Fibroblast of the conjunctiva (primary cell): ENCODE measurements around the gene PIGT.

ENCODE experiments used
- DNase-seq: peaks from one replicate; pipeline ENCODE4 v3.0.0-alpha.2; 2010; ENCODE audit warnings: low read depth

The PIGT gene

GRCh38 chr20:45427236-45428149 is 11.6 kb downstream of the PIGT start:
- DNase-seq: no peak

DNA sequence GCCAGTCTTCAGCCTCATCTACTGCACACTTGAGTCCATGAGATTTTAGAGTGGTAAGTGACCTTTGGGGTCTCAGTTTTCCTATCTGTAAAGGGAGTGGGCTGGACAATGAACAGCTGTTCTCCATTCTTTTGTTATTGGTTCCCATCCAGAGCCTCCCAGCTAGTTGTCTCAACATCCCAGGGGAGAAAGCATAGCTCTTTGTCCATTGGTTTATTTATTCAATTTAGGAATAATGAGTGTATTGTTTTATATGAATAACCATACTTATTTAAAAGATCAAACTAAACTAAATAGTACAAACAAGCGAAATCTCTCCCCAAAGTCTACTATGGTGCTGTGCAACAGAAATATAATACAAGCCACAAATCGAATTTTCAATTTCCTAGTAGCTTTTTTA is 13.7 kb downstream of the PIGT start:
- no peak for DNase-seq

DNA sequence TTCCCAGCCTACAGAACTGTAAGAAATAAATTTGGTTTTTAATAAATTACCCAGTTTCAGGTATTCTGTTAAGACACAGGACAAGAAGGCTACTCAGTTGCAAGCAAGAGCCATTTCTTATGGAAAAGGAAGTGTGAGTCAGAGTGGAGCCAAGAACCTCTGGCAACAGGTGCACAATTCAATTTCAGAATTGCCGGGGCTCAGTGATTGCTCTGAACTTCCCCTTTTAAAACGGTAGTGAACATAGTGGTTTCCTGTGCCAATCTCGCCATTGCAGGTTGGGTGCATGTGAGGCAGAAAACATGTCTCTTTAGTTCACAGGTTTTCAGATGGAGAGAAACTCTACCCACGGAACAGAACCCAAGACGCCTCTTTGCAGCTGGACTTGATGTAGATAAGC is 16.4 kb downstream of the PIGT start:
- DNase-seq: no peak

DNA sequence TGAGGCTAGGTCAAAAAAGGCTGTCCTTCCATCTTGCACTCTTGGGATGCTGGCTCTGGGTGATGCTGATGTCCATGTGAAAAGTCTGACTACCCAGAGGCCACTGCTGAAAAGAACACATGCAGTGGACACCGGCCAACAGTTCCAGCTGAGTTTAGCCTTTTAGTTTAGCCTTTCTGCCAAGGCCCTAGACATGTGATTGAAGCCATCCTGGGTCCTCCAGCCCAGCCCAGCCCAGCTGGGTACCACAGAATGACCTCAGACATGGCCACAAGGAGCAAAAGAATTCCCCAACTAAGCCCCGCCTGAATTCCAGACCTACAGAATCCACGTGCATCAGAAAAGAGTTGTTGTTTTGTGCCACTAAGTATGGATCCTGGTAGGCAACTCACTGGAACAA is 17.4 kb downstream of the PIGT start:
- peak; percentile 29 for DNase-seq

- no peak for DNase-seq
Measured at GRCh38 chr20:45433976-45434375, 18.0 kb downstream of the PIGT start.

- peak; percentile 68 for DNase-seq
Measured at GRCh38 chr20:45436732-45437485, 21.0 kb downstream of the PIGT start.

GRCh38 chr20:45440424-45440823 is 24.5 kb downstream of the PIGT start:
- DNase-seq: no peak

- DNase-seq: no peak
Measured at GRCh38 chr20:45440891-45441685, 25.1 kb downstream of the PIGT start.

- DNase-seq: no peak
Measured at GRCh38 chr20:45441746-45442145, 25.8 kb downstream of the PIGT start.

- no peak for DNase-seq
Measured at GRCh38 chr20:45444050-45444449, 28.1 kb downstream of the PIGT start.

DNA sequence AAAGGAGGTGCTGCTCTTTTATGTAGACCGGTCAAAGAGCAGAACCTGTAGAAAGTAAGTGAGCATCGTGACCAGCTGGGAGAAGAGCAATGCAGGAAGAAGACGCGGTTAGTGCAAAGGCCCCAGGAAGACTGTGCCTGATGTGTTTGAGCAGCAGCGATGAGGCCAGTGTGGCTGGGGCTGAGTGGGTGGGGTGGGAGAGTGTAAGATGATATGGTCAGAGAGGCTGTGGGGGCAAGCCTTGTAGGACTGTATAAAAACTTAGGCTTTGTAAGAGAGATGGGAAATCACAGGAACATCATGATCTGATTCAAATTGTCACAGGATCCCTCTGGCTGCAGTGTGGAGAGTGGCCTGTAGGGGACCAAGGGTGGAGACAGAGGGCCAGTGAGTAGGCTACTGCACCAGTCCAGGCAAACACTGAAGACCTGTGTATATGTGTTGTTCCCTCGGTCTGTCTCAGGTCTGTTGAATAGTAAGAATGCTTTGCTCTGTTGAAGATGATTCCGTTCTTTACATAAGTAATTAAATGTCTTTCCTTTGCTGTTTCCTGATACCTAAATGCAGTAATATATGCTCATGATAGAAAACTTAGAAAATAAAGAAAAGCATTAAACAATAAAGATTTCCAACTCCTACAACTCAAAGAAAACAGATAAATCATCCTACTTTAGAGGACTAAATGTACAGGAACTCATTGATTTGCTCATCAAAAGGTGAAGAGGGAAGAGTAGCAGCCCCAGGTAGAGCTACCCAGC is 30.0 kb downstream of the PIGT start:
- DNase-seq: no peak

GRCh38 chr20:45448270-45448669 is 32.3 kb downstream of the PIGT start:
- DNase-seq: no peak

- DNase-seq: no peak
Measured at GRCh38 chr20:45449528-45449927, 33.6 kb downstream of the PIGT start.

DNA sequence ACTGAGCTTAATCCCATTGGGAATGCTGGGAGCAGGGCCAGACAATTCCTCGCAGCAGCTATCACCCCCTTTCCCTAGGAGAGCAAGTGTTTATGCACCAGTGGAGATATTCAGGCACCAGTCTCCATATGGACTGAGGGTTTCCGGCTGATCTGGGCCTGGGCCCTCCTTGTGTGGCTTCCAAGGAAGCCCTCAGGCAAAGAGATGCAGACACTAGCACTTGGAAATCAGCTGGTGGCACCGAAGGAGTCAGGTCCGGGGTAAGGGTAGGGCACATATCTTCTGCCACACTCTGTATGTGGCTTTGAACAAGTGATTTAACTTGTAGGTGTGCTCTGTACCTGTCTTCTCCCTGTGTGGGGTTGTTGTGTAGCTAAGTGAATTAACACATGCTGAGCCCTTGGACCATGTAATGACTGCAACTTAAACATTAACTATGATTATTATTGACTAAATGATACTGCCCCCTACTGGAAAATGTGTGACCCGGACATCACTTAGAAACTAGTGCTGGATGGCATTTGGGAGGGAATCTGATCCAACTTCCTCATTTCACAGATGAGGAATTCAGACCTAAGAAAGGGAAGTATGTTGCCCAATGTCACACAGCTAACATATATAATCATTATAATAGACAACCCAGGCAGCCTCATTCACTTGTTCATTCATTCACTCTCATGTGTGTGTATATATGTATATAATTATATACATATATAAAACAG is 34.3 kb downstream of the PIGT start:
- peak; percentile 21 for DNase-seq

DNA sequence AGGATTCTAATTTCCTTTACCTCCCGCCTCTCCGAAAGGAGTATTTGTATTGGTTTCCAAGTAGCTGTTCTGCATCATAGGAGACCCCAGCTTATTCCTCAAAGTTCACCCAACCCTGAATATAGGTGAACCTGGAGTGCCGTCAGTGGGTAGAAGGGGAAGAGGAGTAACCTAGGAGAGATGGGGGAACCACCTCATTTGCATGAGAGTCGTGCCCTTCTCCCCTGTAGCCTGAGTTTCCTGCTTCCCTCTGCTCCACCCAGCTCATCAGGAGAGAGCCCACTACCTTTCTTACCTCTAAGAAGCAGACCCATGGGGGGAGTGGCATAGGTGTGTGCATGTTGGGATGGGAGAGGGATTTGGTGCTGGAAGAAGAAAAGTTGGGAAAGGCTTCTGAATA is 36.3 kb downstream of the PIGT start:
- DNase-seq: no peak

DNA sequence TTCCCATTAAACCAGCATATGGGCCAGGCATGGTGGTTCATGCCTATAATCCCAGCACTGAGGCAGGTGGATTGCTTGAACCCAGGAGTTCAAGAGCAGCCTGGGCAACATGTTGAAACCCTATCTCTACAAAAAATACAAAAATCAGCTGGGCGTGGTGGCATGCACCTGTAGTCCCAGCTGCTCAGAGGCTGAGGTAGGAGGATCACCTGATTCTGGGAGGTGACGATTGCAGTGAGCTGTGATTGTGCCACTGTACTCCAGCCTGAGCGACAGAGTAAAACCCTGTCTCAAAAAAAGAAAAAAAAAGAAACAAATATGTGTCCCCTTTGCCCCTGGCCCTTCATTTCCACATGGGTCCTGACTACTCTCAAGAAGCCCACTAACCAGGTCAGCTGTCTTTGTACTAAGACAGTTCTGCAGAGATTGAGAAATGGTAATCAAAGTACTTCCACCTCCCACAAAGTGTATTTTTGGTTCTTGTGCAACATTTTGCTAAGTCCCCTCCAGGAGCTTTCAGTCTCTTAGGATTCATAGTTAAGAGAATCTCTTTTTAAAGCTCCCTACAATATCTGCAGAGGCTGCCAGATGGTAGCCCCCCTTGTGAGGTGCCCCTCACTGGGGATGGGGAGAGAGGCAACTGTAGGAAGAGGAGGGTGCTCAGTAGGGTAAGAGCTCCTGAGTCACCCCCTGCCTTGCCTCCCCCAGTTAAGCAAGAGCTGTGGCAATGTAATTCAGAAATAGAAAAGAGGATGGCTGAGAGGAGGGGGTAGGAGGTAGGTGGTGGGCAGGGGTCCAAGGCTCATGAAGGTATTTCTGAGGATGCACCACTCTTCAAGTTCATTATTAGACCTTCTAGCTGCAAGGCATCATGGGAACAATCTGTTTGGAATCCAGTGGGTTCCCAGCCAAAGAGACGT is 37.1 kb downstream of the PIGT start:
- no peak for DNase-seq

- DNase-seq: no peak
Measured at GRCh38 chr20:45456632-45457031, 40.7 kb downstream of the PIGT start.

- no peak for DNase-seq
Measured at GRCh38 chr20:45459606-45460005, 43.7 kb downstream of the PIGT start.

- DNase-seq: no peak
Measured at GRCh38 chr20:45461225-45461624, 45.3 kb downstream of the PIGT start.
